Liver (tissue), 9 donors: Measurements from ENCODE around the gene ADTRP. TPM values are rescaled to one million over a fixed set of nuclear protein-coding genes. Genes with fewer than 3 reads are reported as not detected.

Source experiments
- DNase-seq: peaks from one replicate; pipeline ENCODE4 v3.0.0-alpha.2; 2017; ENCODE audit warnings: low spot score
- H3K27ac ChIP-seq, 2 donors: one replicate each; pipeline ENCODE4 v1.7.0; 2013; ENCODE audit warnings: inconsistent platforms in 2 of 2, low read length in 2 of 2, control low read depth in 1 of 2, low read depth in 1 of 2, mild to moderate bottlenecking in 1 of 2
- H3K27me3 ChIP-seq, 4 donors: one replicate each; pipeline versions ENCODE4 v1.6.1 to v1.7.0; 2013; ENCODE audit warnings: low read length in 3 of 4, inconsistent platforms in 1 of 4, mild to moderate bottlenecking in 1 of 4, moderate library complexity in 1 of 4; ENCODE audit not compliant: control insufficient read depth in 4 of 4, insufficient read depth in 4 of 4
- H3K36me3 ChIP-seq, 4 donors: one replicate each; pipeline versions ENCODE4 v1.6.1 to v1.7.0; 2013; ENCODE audit warnings: low read length in 3 of 4, mild to moderate bottlenecking in 3 of 4, low read depth in 1 of 4, moderate library complexity in 1 of 4; ENCODE audit not compliant: control insufficient read depth in 4 of 4, insufficient read depth in 3 of 4
- H3K4me1 ChIP-seq, 4 donors: one replicate each; pipeline versions ENCODE4 v1.6.1 to v1.7.0; 2013; ENCODE audit warnings: low read length in 3 of 4, mild to moderate bottlenecking in 3 of 4, moderate library complexity in 1 of 4; ENCODE audit not compliant: control insufficient read depth in 4 of 4, insufficient read depth in 4 of 4
- H3K4me3 ChIP-seq, 3 donors: one replicate each; pipeline versions ENCODE4 v1.6.1 to v1.7.0; 2013; ENCODE audit warnings: low read length in 3 of 3, control low read depth in 1 of 3, low read depth in 1 of 3, mild to moderate bottlenecking in 1 of 3
- H3K9ac ChIP-seq, 2 donors: one replicate each; pipeline ENCODE4 v1.7.0; 2013; ENCODE audit warnings: low read length in 2 of 2, mild to moderate bottlenecking in 2 of 2, moderate library complexity in 2 of 2, control low read depth in 1 of 2, low read depth in 1 of 2
- H3K9me3 ChIP-seq, 4 donors: one replicate each; pipeline versions ENCODE4 v1.6.1 to v1.7.0; 2013; ENCODE audit warnings: low read length in 3 of 4; ENCODE audit not compliant: control insufficient read depth in 4 of 4
- EGR1 ChIP-seq, 2 donors: IDR thresholded peaks; 2 replicates each; pipeline ENCODE4 v1.6.1; 2016 to 2018; ENCODE audit warnings: antibody characterized with exemption in 2 of 2, low read depth in 2 of 2
- FOXA1 ChIP-seq: IDR thresholded peaks from 2 replicates; pipeline ENCODE4 v1.6.1; 2016; ENCODE audit warnings: antibody characterized with exemption
- HNF4A ChIP-seq, 2 donors: conservative IDR thresholded peaks; 2 replicates each; pipeline ENCODE4 v1.6.1; 2016; ENCODE audit warnings: antibody characterized with exemption in 2 of 2, mild to moderate bottlenecking in 2 of 2
- HNF4G ChIP-seq: IDR thresholded peaks from 2 replicates; pipeline ENCODE4 v1.6.1; 2016; ENCODE audit warnings: antibody characterized with exemption
- NR2F2 ChIP-seq: IDR thresholded peaks from 2 replicates; pipeline ENCODE4 v1.6.1; 2016; ENCODE audit warnings: antibody characterized with exemption
- RXRA ChIP-seq, 2 donors: IDR thresholded peaks; 2 replicates each; pipeline ENCODE4 v1.6.1; 2017 to 2018; ENCODE audit warnings: antibody characterized with exemption in 2 of 2, mild to moderate bottlenecking in 1 of 2
- SP1 ChIP-seq: IDR thresholded peaks from 2 replicates; pipeline ENCODE4 v1.6.1; 2018; ENCODE audit warnings: antibody characterized with exemption, mild to moderate bottlenecking
- TAF1 ChIP-seq: conservative IDR thresholded peaks from 2 replicates; pipeline ENCODE4 v1.6.1; 2016; ENCODE audit warnings: antibody characterized with exemption, mild to moderate bottlenecking
- YY1 ChIP-seq: IDR thresholded peaks from 2 replicates; pipeline ENCODE4 v1.6.1; 2016; ENCODE audit warnings: antibody characterized with exemption, mild to moderate bottlenecking
- ZBTB33 ChIP-seq: IDR thresholded peaks from 2 replicates; pipeline ENCODE4 v1.6.1; 2016; ENCODE audit warnings: antibody characterized with exemption
- WGBS: extraction: QIAGEN DNeasy Blood & Tissue Kit; methylation state at CpG from one replicate; pipeline ENCODE4 v1.1.7; 2013; 5-methylcytosine and 5-hydroxymethylcytosine counted together
- polyA plus RNA-seq, 2 donors: library from polyadenylated mRNA; stranded (reverse) in 1 of 2; unstranded in 1 of 2; fragments of 200-250 nt in 1 of 2; fragments of >200 nt in 1 of 2; fragmentation: Nextera tagmentation in 1 of 2; extraction: Ambion mirVana in 1 of 2; gene quantifications; one replicate each; pipeline versions ENCODE4 v1.2.1 to v1.2.3, GENCODE V29; 2013 to 2015
- total RNA-seq, 2 donors: library from RNA; depleted of rRNA; stranded (reverse); fragments of >200 nt; gene quantifications; one replicate each; pipeline ENCODE4 v1.2.3, GENCODE V29; 2014
- TF ChIP-seq, protein P1 (sequence below): fragments of 150-350 bp; IDR thresholded peaks from 2 replicates; pipeline ENCODE4 v1.5.1; 2017; ENCODE audit warnings: improper control_type of control experiment, low read depth, low read length; ENCODE audit not compliant: missing input control
- TF ChIP-seq, protein P2 (sequence below): IDR thresholded peaks from 2 replicates; pipeline ENCODE4 v1.6.1; 2016; ENCODE audit warnings: antibody characterized with exemption
- donor health status: healthy.
- donor health status: healthy.
- donor health status: healthy.
- donor health status: healthy.
- donor health status: healthy.

ADTRP gene
- total and polyA plus RNA-seq, 4 donors, result 0.21 to 2.0 (median 0.50) TPM; not detected in 1

DNA sequence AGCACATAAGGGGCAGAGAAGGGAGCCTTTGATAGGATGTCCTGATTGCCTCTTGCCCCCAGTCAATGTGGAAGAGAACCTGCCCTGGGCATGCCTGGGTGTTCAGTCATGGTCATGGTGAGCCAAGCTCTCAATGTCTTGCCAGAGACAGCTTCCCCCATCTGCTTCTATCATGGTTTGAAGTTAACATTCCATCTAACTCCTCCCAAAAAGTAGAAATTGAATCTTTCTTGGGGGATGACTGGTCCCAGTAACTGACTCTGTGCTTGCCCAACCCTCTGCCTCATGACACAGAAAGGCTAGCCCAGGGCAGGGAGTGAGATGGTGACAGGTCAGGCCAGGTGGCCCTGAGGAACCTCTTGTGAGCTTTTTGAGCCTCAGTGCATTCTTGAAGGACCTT, 60.1 kb downstream of the ADTRP start:
- Histone ChIP-seq H3K27me3 (no peaks in the 10 kb centered on the region), H3K4me3 (no peak overlapping the region), H3K9ac (no peak overlapping the region), H3K9me3 (no peaks in the 10 kb centered on the region), H3K4me1 (no peaks in the 10 kb centered on the region), H3K36me3 (peaks cover 0 to 2% (median 0%) of the 10 kb centered on the region in 4 donors), H3K27ac (no peak overlapping the region)
- TF ChIP-seq HNF4G, result no peak
- TF ChIP-seq SP1, result no peak
- no peak for TF ChIP-seq FOXA1
- TF ChIP-seq ZBTB33, result no peak
- no peak for TF ChIP-seq HNF4A (conservative IDR thresholded peaks at IDR 0.05)
- TF ChIP-seq EGR1 (IDR thresholded peaks at IDR 0.05; ENCODE audit: low read depth in 2 of 2), result no peak
- TF ChIP-seq TAF1, result no peak
- DNase-seq, result no peak

DNA sequence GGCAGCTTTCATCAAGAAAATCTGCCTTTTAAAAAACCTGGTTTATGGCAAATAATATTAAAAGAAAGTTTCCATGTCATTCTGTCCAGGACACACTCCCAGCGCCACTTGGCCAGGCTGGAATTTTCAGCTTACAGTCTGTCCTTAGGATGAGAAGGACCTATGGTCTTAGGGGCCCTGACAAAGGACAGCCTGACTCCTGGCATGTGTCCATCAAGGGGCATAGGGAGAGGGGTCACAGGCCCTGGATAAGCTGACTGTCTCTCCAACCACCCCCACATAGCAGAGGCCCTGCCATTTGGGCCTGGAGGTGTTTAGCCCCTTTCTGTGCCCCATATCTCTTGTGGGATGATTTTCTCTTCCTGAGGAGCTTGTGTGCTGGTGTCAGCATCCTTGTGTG, 60.6 kb downstream of the ADTRP start:
- Histone ChIP-seq H3K4me1 (no peaks in the 10 kb centered on the region), H3K9ac (no peak overlapping the region), H3K36me3 (peaks cover 0 to 2% (median 0%) of the 10 kb centered on the region in 4 donors), H3K27ac (no peak overlapping the region), H3K9me3 (no peaks in the 10 kb centered on the region), H3K27me3 (no peaks in the 10 kb centered on the region), H3K4me3 (no peak overlapping the region)
- no peak for DNase-seq
- WGBS, result 100% methylated on average over 1 of the region's 1 CpG
- no peak for TF ChIP-seq YY1
- TF ChIP-seq, protein P1, sequence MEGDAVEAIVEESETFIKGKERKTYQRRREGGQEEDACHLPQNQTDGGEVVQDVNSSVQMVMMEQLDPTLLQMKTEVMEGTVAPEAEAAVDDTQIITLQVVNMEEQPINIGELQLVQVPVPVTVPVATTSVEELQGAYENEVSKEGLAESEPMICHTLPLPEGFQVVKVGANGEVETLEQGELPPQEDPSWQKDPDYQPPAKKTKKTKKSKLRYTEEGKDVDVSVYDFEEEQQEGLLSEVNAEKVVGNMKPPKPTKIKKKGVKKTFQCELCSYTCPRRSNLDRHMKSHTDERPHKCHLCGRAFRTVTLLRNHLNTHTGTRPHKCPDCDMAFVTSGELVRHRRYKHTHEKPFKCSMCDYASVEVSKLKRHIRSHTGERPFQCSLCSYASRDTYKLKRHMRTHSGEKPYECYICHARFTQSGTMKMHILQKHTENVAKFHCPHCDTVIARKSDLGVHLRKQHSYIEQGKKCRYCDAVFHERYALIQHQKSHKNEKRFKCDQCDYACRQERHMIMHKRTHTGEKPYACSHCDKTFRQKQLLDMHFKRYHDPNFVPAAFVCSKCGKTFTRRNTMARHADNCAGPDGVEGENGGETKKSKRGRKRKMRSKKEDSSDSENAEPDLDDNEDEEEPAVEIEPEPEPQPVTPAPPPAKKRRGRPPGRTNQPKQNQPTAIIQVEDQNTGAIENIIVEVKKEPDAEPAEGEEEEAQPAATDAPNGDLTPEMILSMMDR, result no peak
- TF ChIP-seq, protein P2, sequence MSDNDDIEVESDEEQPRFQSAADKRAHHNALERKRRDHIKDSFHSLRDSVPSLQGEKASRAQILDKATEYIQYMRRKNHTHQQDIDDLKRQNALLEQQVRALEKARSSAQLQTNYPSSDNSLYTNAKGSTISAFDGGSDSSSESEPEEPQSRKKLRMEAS, result no peak

GRCh38 chr6:11714798-11715285, 63.8 kb downstream of the ADTRP start:
- DNase-seq, result no peak
- no peak for TF ChIP-seq RXRA (IDR thresholded peaks at IDR 0.05)
- TF ChIP-seq ZBTB33, result no peak
- peak; percentile 69 for TF ChIP-seq NR2F2
- H3K27me3 ChIP-seq, result no peaks in the 10 kb centered on the region
- H3K27ac ChIP-seq, result no peak overlapping the region
- H3K9me3 ChIP-seq, result no peaks in the 10 kb centered on the region
- H3K4me1 ChIP-seq, result no peaks in the 10 kb centered on the region
- H3K36me3 ChIP-seq, result peaks cover 0 to 1% (median 0%) of the 10 kb centered on the region in 4 donors
- H3K4me3 ChIP-seq, result no peak overlapping the region
- H3K9ac ChIP-seq, result no peak overlapping the region
